OCI-LY7 (cell line): ENCODE measurements around the gene CAND2. TPM values are rescaled to one million over a fixed set of nuclear protein-coding genes. Genes with fewer than 3 reads are reported as not detected.

Experiments
- BruUV-seq: library from RNA; stranded (reverse); fragments of 400-500 nt; replicated peaks from 2 replicates; lab custom pipeline; 2021; lab: Mats Ljungman, UMichigan
- CTCF ChIA-PET: fragments of 300-600 bp; sonication (Branson Sonifier 250); formaldehyde crosslinking; loops from one replicate; lab custom pipeline; 2022; ENCODE audit warnings: antibody characterized with exemption; ENCODE audit not compliant: unreplicated experiment; lab: Charles Lee
- POLR2A ChIA-PET: fragments of 300-600 bp; sonication (Branson Sonifier 250); formaldehyde crosslinking; loops from one replicate; lab custom pipeline; 2022; ENCODE audit warnings: antibody characterized with exemption; lab: Charles Lee
- DNase-seq: peaks from one replicate; pipeline ENCODE4 v3.0.0-alpha.2; 2015; ENCODE audit warnings: low spot score
- H2AFZ ChIP-seq: fragments of 200-600 bp; sonication (generic), shearing (Covaris generic); 2 replicates; pipeline ENCODE4 v1.6.1; 2014; ENCODE audit warnings: mild to moderate bottlenecking, antibody characterized with exemption, low read length, moderate library complexity
- H3K27ac ChIP-seq: fragments of 200-600 bp; sonication (generic); 2 replicates; pipeline ENCODE4 v1.5.1; 2014; ENCODE audit warnings: mixed run types, low read depth, mild to moderate bottlenecking, moderate library complexity, low read length, inconsistent platforms; ENCODE audit not compliant: poor library complexity, severe bottlenecking
- H3K36me3 ChIP-seq: fragments of 200-600 bp; sonication (generic); 2 replicates; pipeline ENCODE4 v1.6.1; 2014; ENCODE audit warnings: mild to moderate bottlenecking, antibody characterized with exemption, low read length, moderate library complexity, mixed read lengths; ENCODE audit not compliant: insufficient read depth
- H3K4me1 ChIP-seq: fragments of 200-600 bp; sonication (generic); 2 replicates; pipeline ENCODE4 v1.5.1; 2014; ENCODE audit warnings: mild to moderate bottlenecking, low read length; ENCODE audit not compliant: insufficient read depth, poor library complexity, severe bottlenecking
- H3K4me2 ChIP-seq: fragments of 200-600 bp; sonication (generic); 2 replicates; pipeline ENCODE4 v1.6.1; 2014; ENCODE audit warnings: mild to moderate bottlenecking, low read length
- H3K4me3 ChIP-seq: fragments of 200-600 bp; sonication (generic); 2 replicates; pipeline ENCODE4 v1.5.1; 2014; ENCODE audit warnings: mild to moderate bottlenecking, low read depth, low read length; ENCODE audit not compliant: poor library complexity, severe bottlenecking
- H3K79me2 ChIP-seq: fragments of 200-600 bp; sonication (generic); 2 replicates; pipeline ENCODE4 v1.6.1; 2016; ENCODE audit warnings: low read depth, mild to moderate bottlenecking, low read length, moderate library complexity, mixed read lengths; ENCODE audit not compliant: insufficient read depth
- H3K9me2 ChIP-seq: fragments of 200-600 bp; sonication (generic); 2 replicates; pipeline ENCODE4 v1.6.1; 2016; ENCODE audit warnings: mild to moderate bottlenecking, low read length, mixed read lengths; ENCODE audit not compliant: insufficient read depth
- H3K9me3 ChIP-seq: fragments of 200-600 bp; sonication (generic); 2 replicates; pipeline ENCODE4 v1.6.1; 2014; ENCODE audit warnings: mild to moderate bottlenecking, mixed run types, low read length, mixed read lengths
- H4K20me1 ChIP-seq: fragments of 200-600 bp; sonication (generic); 2 replicates; pipeline ENCODE4 v1.6.1; 2014; ENCODE audit warnings: mild to moderate bottlenecking, antibody characterized with exemption, low read length, moderate library complexity, mixed read lengths; ENCODE audit not compliant: insufficient read depth
- EZH2phosphoT487 ChIP-seq: fragments of 200-600 bp; sonication (generic); IDR thresholded peaks from 2 replicates; pipeline ENCODE4 v1.6.1; 2018; ENCODE audit warnings: low read depth, borderline replicate concordance, mild to moderate bottlenecking, mixed run types, antibody characterized with exemption, low read length, moderate library complexity, mixed read lengths
- intact Hi-C: fragments of 100-400 bp; cut with micrococcal nuclease; formaldehyde crosslinking; loops from one replicate; pipeline ENCODE4 v1.10.0; 2022; ENCODE audit not compliant: unreplicated experiment
- total RNA-seq, 2 experiments: library from RNA; depleted of rRNA in 1 of 2; stranded (reverse); fragments of >200 nt in 1 of 2; shearing (Covaris generic) in 1 of 2; gene quantifications; 2 replicates each; pipeline ENCODE4 v1.2.3, GENCODE V29; 2014 to 2022
- TF ChIP-seq, protein P1 (sequence below): fragments of 200-600 bp; sonication (generic); conservative IDR thresholded peaks from 2 replicates; pipeline ENCODE4 v1.5.1; 2014; ENCODE audit warnings: mild to moderate bottlenecking, antibody characterized with exemption, low read length, moderate library complexity, mixed read lengths

The CAND2 gene
- total RNA-seq, 2 experiments from 2014 or later = 4.1 to 11.0 TPM

DNA sequence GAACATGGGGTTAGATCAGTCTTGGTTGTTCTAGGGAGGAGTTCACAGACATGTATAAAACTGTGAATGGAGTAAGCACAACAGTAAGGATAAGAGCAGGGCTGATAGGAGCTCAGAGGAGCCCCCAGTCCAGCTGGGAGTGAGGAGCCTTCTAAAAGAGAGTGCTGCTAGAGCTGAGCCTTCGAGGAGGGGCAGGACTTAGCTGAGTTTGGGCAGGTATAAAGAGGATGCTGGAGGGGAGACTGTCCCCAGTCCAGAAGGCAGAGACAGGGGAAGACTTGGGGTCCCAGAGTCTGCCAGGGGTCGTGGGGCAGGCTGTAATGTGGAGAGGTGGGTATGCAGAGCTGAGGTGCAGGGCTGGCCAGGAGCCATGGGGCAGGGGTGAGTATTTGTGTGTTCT lies 12.1 kb downstream of the CAND2 start:
- H4K20me1 ChIP-seq = 0 out of 2 replicates have a peak, but pooled peaks cover 6% of the 10 kb centered on the region
- H3K9me2 ChIP-seq = no peaks in the 10 kb centered on the region
- no peak overlapping the region for H2AFZ ChIP-seq
- H3K79me2 ChIP-seq = no peaks in the 10 kb centered on the region
- no peak for DNase-seq
- ChIA-PET POLR2A (no interaction called here), CTCF (no interaction called here)
- H3K9me3 ChIP-seq = no peaks in the 10 kb centered on the region
- TF ChIP-seq EZH2phosphoT487 = no peak
- TF ChIP-seq, protein P1, sequence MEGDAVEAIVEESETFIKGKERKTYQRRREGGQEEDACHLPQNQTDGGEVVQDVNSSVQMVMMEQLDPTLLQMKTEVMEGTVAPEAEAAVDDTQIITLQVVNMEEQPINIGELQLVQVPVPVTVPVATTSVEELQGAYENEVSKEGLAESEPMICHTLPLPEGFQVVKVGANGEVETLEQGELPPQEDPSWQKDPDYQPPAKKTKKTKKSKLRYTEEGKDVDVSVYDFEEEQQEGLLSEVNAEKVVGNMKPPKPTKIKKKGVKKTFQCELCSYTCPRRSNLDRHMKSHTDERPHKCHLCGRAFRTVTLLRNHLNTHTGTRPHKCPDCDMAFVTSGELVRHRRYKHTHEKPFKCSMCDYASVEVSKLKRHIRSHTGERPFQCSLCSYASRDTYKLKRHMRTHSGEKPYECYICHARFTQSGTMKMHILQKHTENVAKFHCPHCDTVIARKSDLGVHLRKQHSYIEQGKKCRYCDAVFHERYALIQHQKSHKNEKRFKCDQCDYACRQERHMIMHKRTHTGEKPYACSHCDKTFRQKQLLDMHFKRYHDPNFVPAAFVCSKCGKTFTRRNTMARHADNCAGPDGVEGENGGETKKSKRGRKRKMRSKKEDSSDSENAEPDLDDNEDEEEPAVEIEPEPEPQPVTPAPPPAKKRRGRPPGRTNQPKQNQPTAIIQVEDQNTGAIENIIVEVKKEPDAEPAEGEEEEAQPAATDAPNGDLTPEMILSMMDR = no peak
- intact Hi-C loops = no loop called here
- no peak overlapping the region for H3K4me3 ChIP-seq
- peaks cover 13% of the 10 kb centered on the region for H3K36me3 ChIP-seq
- H3K4me1 ChIP-seq = peaks cover 9% of the 10 kb centered on the region
- BruUV-seq = no TSS peak
- H3K4me2 ChIP-seq = no peak overlapping the region
- H3K27ac ChIP-seq = no peak overlapping the region

- ChIA-PET CTCF (interaction anchor here (0.5 to 1.6 kb wide), 2 partner anchors 10 to 173 kb away, joined by 3 to 20 read pairs; no protein-coding TSS in a partner anchor), POLR2A (no interaction called here)
- no peaks in the 10 kb centered on the region for H3K9me2 ChIP-seq
- H3K4me3 ChIP-seq = no peak overlapping the region
- H3K4me1 ChIP-seq = peaks cover 9% of the 10 kb centered on the region
- TF ChIP-seq, protein P1 = no peak
- no peak for TF ChIP-seq EZH2phosphoT487
- no TSS peak for BruUV-seq
- no peak overlapping the region for H3K27ac ChIP-seq
- intact Hi-C loops = no loop called here
- H3K4me2 ChIP-seq = no peak overlapping the region
- H3K79me2 ChIP-seq = no peaks in the 10 kb centered on the region
- H4K20me1 ChIP-seq = 0 out of 2 replicates have a peak, but pooled peaks cover 6% of the 10 kb centered on the region
- no peaks in the 10 kb centered on the region for H3K9me3 ChIP-seq
- no peak overlapping the region for H2AFZ ChIP-seq
- DNase-seq = no peak
- peaks cover 12% of the 10 kb centered on the region for H3K36me3 ChIP-seq
These were observed 12.5 kb downstream of the CAND2 start for GRCh38 chr3:12809001-12809400.

DNA sequence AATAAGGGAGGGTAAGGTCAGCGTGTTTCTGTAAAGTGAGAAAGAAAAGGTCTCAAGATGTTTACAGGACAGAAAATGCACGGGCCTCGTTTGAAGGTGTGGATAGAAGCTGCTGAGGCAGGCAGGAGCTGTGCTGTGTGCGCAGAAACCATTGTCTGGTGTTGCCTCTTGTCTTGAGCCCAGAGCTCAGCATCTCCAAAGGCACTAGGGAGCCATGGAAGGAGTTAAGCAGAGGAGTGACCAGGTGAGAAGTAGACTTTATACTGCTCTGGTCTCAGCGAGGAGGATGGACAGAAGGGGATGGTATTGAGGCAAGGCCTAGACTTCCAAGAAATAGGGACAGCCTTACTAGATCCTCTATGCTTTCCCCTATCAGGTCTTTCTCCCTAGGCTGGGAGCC lies 13.0 kb downstream of the CAND2 start:
- Histone ChIP-seq H3K79me2 (no peaks in the 10 kb centered on the region), H4K20me1 (0 out of 2 replicates have a peak, but pooled peaks cover 6% of the 10 kb centered on the region), H3K4me3 (no peak overlapping the region), H3K36me3 (peaks cover 10% of the 10 kb centered on the region; the same call in 1 of the 2 replicates), H3K4me1 (peaks cover 9% of the 10 kb centered on the region), H3K9me3 (no peaks in the 10 kb centered on the region), H3K27ac (no peak overlapping the region), H3K9me2 (no peaks in the 10 kb centered on the region), H2AFZ (no peak overlapping the region), H3K4me2 (no peak overlapping the region)
- POLR2A ChIA-PET = no interaction called here
- intact Hi-C loops = no loop called here
- no peak for DNase-seq
- TF ChIP-seq EZH2phosphoT487 = no peak
- TF ChIP-seq, protein P1 = no peak
- CTCF ChIA-PET = interaction anchor here (0.5 to 1.6 kb wide), 2 partner anchors 9 to 172 kb away, joined by 3 to 20 read pairs; no protein-coding TSS in a partner anchor
- BruUV-seq = no TSS peak
